HepG2 (cell line): ENCODE data around the gene FBXO28. TPM values are rescaled to one million over a fixed set of nuclear protein-coding genes. Genes with fewer than 3 reads are reported as not detected.

Experiments
- ARID4A ChIP-seq: sonication (generic); formaldehyde crosslinking; IDR thresholded peaks from 2 replicates; pipeline ENCODE4 v1.5.0; 2020; ENCODE audit warnings: mild to moderate bottlenecking, missing genetic modification reagents, borderline replicate concordance
- CREBL2 ChIP-seq: sonication (generic); formaldehyde crosslinking; IDR thresholded peaks from 2 replicates; pipeline ENCODE4 v1.8.1; 2023; ENCODE audit warnings: missing genetic modification reagents, mild to moderate bottlenecking, borderline replicate concordance
- ELF3 ChIP-seq: IDR thresholded peaks from 2 replicates; pipeline ENCODE4 v1.6.1; 2016; ENCODE audit warnings: missing genetic modification reagents, missing compliant biosample characterization
- GMEB2 ChIP-seq: IDR thresholded peaks from 2 replicates; pipeline ENCODE4 v1.6.1; 2016; ENCODE audit warnings: missing biosample characterization, missing genetic modification reagents, low read depth
- MATR3 ChIP-seq: sonication (generic); formaldehyde crosslinking; IDR thresholded peaks from 2 replicates; pipeline ENCODE4 v1.4.0; 2020; ENCODE audit warnings: missing genetic modification reagents
- MNT ChIP-seq: fragments of 450-650 bp; IDR thresholded peaks from 2 replicates; pipeline ENCODE4 v1.6.1; 2016
- NCOA1 ChIP-seq: sonication (generic); formaldehyde crosslinking; IDR thresholded peaks from 2 replicates; pipeline ENCODE4 v1.9.0; 2021; ENCODE audit warnings: missing genetic modification reagents
- NKX3-1 ChIP-seq: sonication (generic); formaldehyde crosslinking; IDR thresholded peaks from 2 replicates; pipeline ENCODE4 v1.5.0; 2020; ENCODE audit warnings: missing genetic modification reagents
- PITX1 ChIP-seq: sonication (generic); formaldehyde crosslinking; IDR thresholded peaks from 2 replicates; pipeline ENCODE4 v1.5.1; 2020; ENCODE audit warnings: mild to moderate bottlenecking, missing genetic modification reagents
- RAD21 ChIP-seq: fragments of 450-650 bp; formaldehyde crosslinking; IDR thresholded peaks from 2 replicates; pipeline ENCODE4 v1.5.0; 2020; ENCODE audit warnings: mild to moderate bottlenecking
- SAP130 ChIP-seq: IDR thresholded peaks from 2 replicates; pipeline ENCODE4 v1.6.1; 2016; ENCODE audit warnings: low read depth
- TBX2 ChIP-seq: sonication (generic); formaldehyde crosslinking; IDR thresholded peaks from 2 replicates; pipeline ENCODE4 v1.5.0; 2020; ENCODE audit warnings: missing genetic modification reagents, mild to moderate bottlenecking, borderline replicate concordance
- THRA ChIP-seq: sonication (generic); formaldehyde crosslinking; IDR thresholded peaks from 2 replicates; pipeline ENCODE4 v1.4.0; 2020; ENCODE audit warnings: missing genetic modification reagents, borderline replicate concordance
- TOE1 ChIP-seq: sonication (generic); formaldehyde crosslinking; IDR thresholded peaks from 2 replicates; pipeline ENCODE4 v1.4.0; 2020; ENCODE audit warnings: mild to moderate bottlenecking, missing genetic modification reagents
- ZBTB7A ChIP-seq: sonication (generic); formaldehyde crosslinking; IDR thresholded peaks from 2 replicates; pipeline ENCODE4 v1.8.0; 2022; ENCODE audit warnings: mild to moderate bottlenecking, missing genetic modification reagents
- ZBTB7B ChIP-seq: sonication (generic); formaldehyde crosslinking; IDR thresholded peaks from 2 replicates; pipeline ENCODE4 v1.4.0; 2020; ENCODE audit warnings: missing genetic modification reagents
- ZNF235 ChIP-seq: sonication (generic); formaldehyde crosslinking; IDR thresholded peaks from 2 replicates; pipeline ENCODE4 v1.8.1; 2023; ENCODE audit warnings: mild to moderate bottlenecking, missing genetic modification reagents, borderline replicate concordance
- ZNF251 ChIP-seq: sonication (generic); formaldehyde crosslinking; IDR thresholded peaks from 2 replicates; pipeline ENCODE4 v1.9.0; 2021; ENCODE audit warnings: mild to moderate bottlenecking, missing genetic modification reagents
- polyA plus RNA-seq, 8 experiments: library from polyadenylated mRNA; depleted of rRNA in 3 of 8; stranded (reverse) in 7 of 8; unstranded in 1 of 8; fragments of >200 nt; fragmentation: Illumina TruSeq in 4 of 8; extraction: Trizol in 4 of 8; gene quantifications; 2 replicates each; pipeline versions ENCODE4 v1.2.1 to v1.2.3, GENCODE V29; 2011 to 2016; ENCODE audit warnings: low read depth in 4 of 8, missing spikeins in 1 of 8, mixed read lengths in 1 of 8; ENCODE audit not compliant: insufficient read depth in 1 of 8
- total RNA-seq, 5 experiments: library from RNA; depleted of rRNA; stranded (reverse); fragments of >200 nt; fragmentation: Illumina TruSeq; extraction: Trizol; gene quantifications; 2 replicates each; pipeline ENCODE4 v1.2.3, GENCODE V29; 2016; ENCODE audit warnings: low read depth in 1 of 5
- TF ChIP-seq, protein P1 (sequence below): sonication (generic); formaldehyde crosslinking; IDR thresholded peaks from 2 replicates; pipeline ENCODE4 v1.5.0; 2020; ENCODE audit warnings: mild to moderate bottlenecking, missing genetic modification reagents, moderate library complexity

Gene FBXO28
- total and polyA plus RNA-seq, 2 of the 13 experiments (the other 11 are each of a cell fraction or from before 2014, with no cell fraction given) = 8.5 to 29.1 TPM

DNA sequence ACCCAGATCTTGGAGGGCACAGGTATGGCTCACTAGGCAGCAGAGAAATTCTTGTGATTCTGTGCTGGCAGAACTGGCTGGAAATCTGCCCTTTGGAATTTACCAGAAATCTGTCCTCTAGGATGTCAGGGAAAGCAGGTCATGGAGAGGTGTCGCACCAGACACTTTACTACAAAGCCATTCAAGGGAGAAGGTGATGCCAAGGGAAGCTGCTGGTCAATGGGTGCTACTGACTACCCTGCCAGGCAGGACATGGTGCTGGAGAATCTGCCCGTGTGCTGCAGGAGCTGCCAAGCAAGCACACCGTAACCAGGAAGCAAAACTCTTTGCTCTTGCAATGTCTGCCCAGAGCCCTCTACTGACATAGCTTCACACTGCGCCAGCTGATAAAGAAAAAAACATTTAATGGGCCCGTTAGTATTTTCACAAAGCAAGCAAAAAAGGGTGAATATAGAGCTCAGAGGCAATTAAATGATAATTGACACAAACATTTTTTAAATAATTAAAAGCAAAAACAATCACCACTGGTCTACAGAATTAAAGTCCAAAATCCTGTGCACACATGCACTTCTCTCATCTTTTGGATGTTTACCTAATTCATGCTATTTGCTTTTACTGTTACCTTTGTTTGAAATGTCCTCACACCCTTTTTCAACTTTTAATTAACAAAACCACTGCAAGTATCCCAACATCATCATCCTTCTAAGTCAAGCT is 7.2 kb upstream of the FBXO28 start (continued):
- TF ChIP-seq THRA (peak; percentile 25; the same call in 1 of the 2 replicates), NKX3-1 (CRISPR knock-in tag) (no peak), PITX1 (CRISPR knock-in tag) (no peak), NCOA1 (CRISPR knock-in tag) (0 out of 2 replicates have a peak, but pooled peaks have one; percentile 25), ZNF235 (no peak), ZBTB7B (CRISPR knock-in tag) (no peak), MNT (no peak), TOE1 (CRISPR knock-in tag) (no peak), ZNF251 (CRISPR knock-in tag) (no peak), GMEB2 (no peak), SAP130 (peak; percentile 48), CREBL2 (CRISPR knock-in tag) (no peak), MATR3 (CRISPR knock-in tag) (no peak), TBX2 (CRISPR knock-in tag) (peak; percentile 18; the same call in 1 of the 2 replicates), ZBTB7A (no peak), ELF3 (CRISPR knock-in tag) (peak; percentile 78), ARID4A (CRISPR knock-in tag) (peak; percentile 28; the same call in 1 of the 2 replicates), RAD21 (CRISPR knock-in tag) (0 out of 2 replicates have a peak, but pooled peaks have one; percentile 19)
- TF ChIP-seq, protein P1, sequence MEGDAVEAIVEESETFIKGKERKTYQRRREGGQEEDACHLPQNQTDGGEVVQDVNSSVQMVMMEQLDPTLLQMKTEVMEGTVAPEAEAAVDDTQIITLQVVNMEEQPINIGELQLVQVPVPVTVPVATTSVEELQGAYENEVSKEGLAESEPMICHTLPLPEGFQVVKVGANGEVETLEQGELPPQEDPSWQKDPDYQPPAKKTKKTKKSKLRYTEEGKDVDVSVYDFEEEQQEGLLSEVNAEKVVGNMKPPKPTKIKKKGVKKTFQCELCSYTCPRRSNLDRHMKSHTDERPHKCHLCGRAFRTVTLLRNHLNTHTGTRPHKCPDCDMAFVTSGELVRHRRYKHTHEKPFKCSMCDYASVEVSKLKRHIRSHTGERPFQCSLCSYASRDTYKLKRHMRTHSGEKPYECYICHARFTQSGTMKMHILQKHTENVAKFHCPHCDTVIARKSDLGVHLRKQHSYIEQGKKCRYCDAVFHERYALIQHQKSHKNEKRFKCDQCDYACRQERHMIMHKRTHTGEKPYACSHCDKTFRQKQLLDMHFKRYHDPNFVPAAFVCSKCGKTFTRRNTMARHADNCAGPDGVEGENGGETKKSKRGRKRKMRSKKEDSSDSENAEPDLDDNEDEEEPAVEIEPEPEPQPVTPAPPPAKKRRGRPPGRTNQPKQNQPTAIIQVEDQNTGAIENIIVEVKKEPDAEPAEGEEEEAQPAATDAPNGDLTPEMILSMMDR = peak; percentile 60
